ENCODE measurements around the gene SNX17.

Gene SNX17

DNA sequence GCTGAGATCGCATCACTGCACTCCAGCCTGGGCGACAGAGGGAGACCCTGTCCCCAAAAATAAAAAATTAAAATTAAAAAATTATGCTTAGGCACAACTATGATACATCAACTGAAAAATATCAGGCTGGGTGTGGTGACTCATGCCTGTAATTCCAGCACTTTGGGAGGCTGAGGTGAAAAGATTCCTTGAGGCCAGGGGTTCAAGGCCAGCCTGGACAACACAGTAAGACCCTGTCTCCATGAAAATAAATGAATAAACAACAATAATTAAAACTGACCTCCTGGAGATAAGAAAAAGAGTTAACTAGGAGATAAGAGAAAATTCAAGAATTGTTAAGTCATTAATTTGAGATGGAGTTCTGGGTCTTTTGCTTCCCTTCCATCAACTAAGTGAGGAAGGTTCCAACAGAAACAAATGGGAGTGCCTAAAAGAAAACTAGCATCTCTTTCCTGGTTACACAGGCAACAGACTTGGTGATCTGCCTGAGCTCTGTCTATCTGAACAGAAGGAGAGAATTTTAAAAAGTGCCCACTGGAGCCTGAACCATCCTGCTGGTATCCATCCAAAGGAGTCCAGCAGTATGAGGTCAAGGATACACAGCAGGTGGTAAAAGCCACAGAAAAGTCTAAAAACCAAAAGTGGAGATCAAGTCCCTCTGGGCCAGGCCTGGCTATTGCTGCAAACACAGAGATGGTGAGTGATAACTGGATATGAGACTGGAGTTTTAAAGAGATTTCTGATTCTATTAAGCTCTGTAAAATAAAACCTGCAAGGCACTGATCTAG, 30.1 kb downstream of the SNX17 start:
- Histone ChIP-seq H3K4me3 (replicated peaks; ENCODE audit: insufficient read depth, low read length) (no peak overlapping the region), H3K27ac (replicated peaks) (no peak overlapping the region), H3K27me3 (ENCODE audit: insufficient read depth, poor library complexity, severe bottlenecking) (no peaks in the 10 kb centered on the region)
- TF ChIP-seq SPI1 (IDR thresholded peaks at IDR 0.05; ENCODE audit: borderline replicate concordance, low read depth) (no peak), POLR2AphosphoS5 (IDR thresholded peaks at IDR 0.05; ENCODE audit: low read depth) (no peak), CTCF (IDR thresholded peaks at IDR 0.05; ENCODE audit: insufficient read depth, low read length) (no peak), GABPA (IDR thresholded peaks at IDR 0.05; ENCODE audit: low read depth) (no peak)
- TF ChIP-seq, protein P1, sequence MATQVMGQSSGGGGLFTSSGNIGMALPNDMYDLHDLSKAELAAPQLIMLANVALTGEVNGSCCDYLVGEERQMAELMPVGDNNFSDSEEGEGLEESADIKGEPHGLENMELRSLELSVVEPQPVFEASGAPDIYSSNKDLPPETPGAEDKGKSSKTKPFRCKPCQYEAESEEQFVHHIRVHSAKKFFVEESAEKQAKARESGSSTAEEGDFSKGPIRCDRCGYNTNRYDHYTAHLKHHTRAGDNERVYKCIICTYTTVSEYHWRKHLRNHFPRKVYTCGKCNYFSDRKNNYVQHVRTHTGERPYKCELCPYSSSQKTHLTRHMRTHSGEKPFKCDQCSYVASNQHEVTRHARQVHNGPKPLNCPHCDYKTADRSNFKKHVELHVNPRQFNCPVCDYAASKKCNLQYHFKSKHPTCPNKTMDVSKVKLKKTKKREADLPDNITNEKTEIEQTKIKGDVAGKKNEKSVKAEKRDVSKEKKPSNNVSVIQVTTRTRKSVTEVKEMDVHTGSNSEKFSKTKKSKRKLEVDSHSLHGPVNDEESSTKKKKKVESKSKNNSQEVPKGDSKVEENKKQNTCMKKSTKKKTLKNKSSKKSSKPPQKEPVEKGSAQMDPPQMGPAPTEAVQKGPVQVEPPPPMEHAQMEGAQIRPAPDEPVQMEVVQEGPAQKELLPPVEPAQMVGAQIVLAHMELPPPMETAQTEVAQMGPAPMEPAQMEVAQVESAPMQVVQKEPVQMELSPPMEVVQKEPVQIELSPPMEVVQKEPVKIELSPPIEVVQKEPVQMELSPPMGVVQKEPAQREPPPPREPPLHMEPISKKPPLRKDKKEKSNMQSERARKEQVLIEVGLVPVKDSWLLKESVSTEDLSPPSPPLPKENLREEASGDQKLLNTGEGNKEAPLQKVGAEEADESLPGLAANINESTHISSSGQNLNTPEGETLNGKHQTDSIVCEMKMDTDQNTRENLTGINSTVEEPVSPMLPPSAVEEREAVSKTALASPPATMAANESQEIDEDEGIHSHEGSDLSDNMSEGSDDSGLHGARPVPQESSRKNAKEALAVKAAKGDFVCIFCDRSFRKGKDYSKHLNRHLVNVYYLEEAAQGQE (IDR thresholded peaks at IDR 0.05; ENCODE audit: insufficient replicate concordance, low read depth): no peak
- DNase-seq (ENCODE audit: low read depth in 1 of 2, low spot score in 1 of 2): no peak

DNA sequence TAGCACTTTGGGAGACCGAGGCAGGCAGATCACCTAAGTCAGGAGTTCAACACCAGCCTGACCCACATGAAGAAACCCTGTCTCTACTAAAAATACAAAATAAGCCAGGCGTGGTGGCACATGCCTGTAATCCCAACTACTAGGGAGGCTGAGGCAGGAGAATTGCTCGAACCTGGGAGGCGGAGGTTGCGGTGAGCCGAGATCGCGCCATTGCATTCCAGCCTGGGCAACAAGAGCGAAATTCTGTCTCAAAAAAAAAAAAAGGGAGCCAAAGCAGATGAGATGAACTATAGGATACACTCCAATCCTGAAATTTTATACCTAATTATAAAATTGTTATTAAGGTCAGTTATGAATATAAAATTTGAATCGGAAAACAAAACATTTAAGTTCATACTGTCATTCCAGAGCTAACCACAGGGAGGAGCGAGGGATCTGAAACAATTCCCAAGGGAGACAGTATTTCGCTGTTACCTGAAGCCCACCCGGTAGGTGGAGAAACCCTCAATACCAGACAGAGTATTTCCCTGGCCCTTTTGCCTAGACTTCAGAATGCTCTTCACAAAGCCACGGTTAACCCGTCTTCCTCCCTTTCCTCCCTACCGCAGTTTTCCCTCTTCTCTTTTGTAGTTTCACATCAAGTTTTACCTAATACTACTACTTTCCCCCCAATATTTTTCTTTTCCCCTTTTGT, 37.5 kb downstream of the SNX17 start:
- Histone ChIP-seq H3K4me3 (replicated peaks; ENCODE audit: insufficient read depth, low read length) (peak overlapping the region; percentile 95), H3K27me3 (ENCODE audit: insufficient read depth, poor library complexity, severe bottlenecking) (no peaks in the 10 kb centered on the region), H3K27ac (replicated peaks) (peak overlapping the region; percentile 88)
- DNase-seq (ENCODE audit: low read depth in 1 of 2, low spot score in 1 of 2): peak in 1 of 2 experiments; percentile 21
- TF ChIP-seq, protein P1 (IDR thresholded peaks at IDR 0.05; ENCODE audit: insufficient replicate concordance, low read depth): no peak
- no peak for TF ChIP-seq SPI1 (IDR thresholded peaks at IDR 0.05; ENCODE audit: borderline replicate concordance, low read depth)
- no peak for TF ChIP-seq GABPA (IDR thresholded peaks at IDR 0.05; ENCODE audit: low read depth)
- TF ChIP-seq CTCF (IDR thresholded peaks at IDR 0.05; ENCODE audit: insufficient read depth, low read length): no peak
- TF ChIP-seq POLR2AphosphoS5 (IDR thresholded peaks at IDR 0.05; ENCODE audit: low read depth): no peak

DNA sequence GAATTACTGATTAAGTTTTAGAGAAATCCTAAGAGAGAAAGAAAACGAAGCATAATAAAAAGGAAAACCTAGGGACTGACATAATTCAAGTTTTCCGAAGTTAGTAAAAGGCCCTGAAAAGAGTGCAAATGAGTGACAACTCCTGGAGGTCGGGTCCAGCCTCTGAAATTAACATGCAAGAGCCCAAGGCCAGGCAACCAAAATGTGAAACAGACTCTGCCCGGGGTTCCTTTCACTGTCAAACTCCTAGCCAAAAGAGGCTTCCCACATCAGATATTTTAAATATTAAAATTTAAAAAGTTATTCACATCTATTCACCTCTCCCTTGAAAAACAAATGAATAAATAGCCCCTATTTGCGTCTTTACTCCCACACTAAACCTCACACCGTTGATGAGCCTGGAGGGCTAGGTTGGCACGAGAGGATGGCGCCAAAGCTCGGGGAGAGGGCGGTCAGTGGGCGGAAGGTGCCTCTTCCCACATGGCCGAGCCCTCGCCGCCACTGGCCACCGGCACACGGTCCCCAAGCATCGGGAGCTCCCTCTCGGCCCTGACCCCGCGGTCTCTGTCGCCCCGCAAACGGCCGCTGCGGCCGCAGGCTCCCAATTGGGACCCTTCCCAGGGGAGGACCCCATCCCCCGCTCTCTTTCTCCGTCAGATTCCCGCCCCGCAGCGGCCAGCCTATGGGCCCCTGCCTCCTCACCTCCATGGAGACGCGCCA, 38.3 kb downstream of the SNX17 start:
- Histone ChIP-seq H3K27me3 (ENCODE audit: insufficient read depth, poor library complexity, severe bottlenecking) (no peaks in the 10 kb centered on the region), H3K4me3 (replicated peaks; ENCODE audit: insufficient read depth, low read length) (peak overlapping the region; percentile 95), H3K27ac (replicated peaks) (peak overlapping the region; percentile 88)
- DNase-seq (ENCODE audit: low read depth in 1 of 2, low spot score in 1 of 2): peak in 1 of 2 experiments; percentile 43
- no peak for TF ChIP-seq CTCF (IDR thresholded peaks at IDR 0.05; ENCODE audit: insufficient read depth, low read length)
- no peak for TF ChIP-seq POLR2AphosphoS5 (IDR thresholded peaks at IDR 0.05; ENCODE audit: low read depth)
- TF ChIP-seq SPI1 (IDR thresholded peaks at IDR 0.05; ENCODE audit: borderline replicate concordance, low read depth): no peak
- TF ChIP-seq, protein P1 (IDR thresholded peaks at IDR 0.05; ENCODE audit: insufficient replicate concordance, low read depth): no peak
- no peak for TF ChIP-seq GABPA (IDR thresholded peaks at IDR 0.05; ENCODE audit: low read depth)

Measured in HL-60 (cell line).